SK-N-SH treated with all-trans-retinoic acid at 6 μM for 48 hours (cell line): ENCODE measurements around the gene PHPT1.

ENCODE experiments used
- ATAC-seq: fragments of 200-7000 bp; cut with Tn5 transposase; 3 replicates; pipeline ENCODE4 v1.9.1; 2020; ENCODE audit warnings: mild to moderate bottlenecking, moderate library complexity
- ARNTL ChIP-seq: fragments of 450-650 bp; formaldehyde crosslinking; IDR thresholded peaks from 2 replicates; pipeline ENCODE4 v1.5.0; 2020; ENCODE audit warnings: low read depth, mild to moderate bottlenecking, moderate library complexity, borderline replicate concordance
- BACH2 ChIP-seq: fragments of 250-450 bp; sonication (Bioruptor Pico); IDR thresholded peaks from 2 replicates; pipeline ENCODE4 v1.9.0; 2021; ENCODE audit warnings: mild to moderate bottlenecking, borderline replicate concordance
- CSDC2 ChIP-seq: fragments of 250-450 bp; sonication (Bioruptor Pico); IDR thresholded peaks from 2 replicates; pipeline ENCODE4 v1.5.0; 2020; ENCODE audit warnings: mild to moderate bottlenecking, moderate library complexity
- CSRNP3 ChIP-seq: fragments of 250-450 bp; sonication (Bioruptor Pico); IDR thresholded peaks from 2 replicates; pipeline ENCODE4 v1.5.1; 2021; ENCODE audit warnings: mild to moderate bottlenecking, moderate library complexity
- ESRRG ChIP-seq: fragments of 250-450 bp; sonication (Bioruptor Pico); IDR thresholded peaks from 2 replicates; pipeline ENCODE4 v1.6.1; 2021; ENCODE audit warnings: mild to moderate bottlenecking
- GLIS3 ChIP-seq: fragments of 250-450 bp; sonication (Bioruptor Pico); IDR thresholded peaks from 2 replicates; pipeline ENCODE4 v1.5.0; 2020; ENCODE audit warnings: mild to moderate bottlenecking, moderate library complexity
- ISL1 ChIP-seq: fragments of 250-450 bp; sonication (Bioruptor Pico); IDR thresholded peaks from 2 replicates; pipeline ENCODE4 v2.1.2; 2022; ENCODE audit warnings: mild to moderate bottlenecking, moderate library complexity
- OSR1 ChIP-seq: fragments of 250-450 bp; sonication (Bioruptor Pico); IDR thresholded peaks from 2 replicates; pipeline ENCODE4 v1.8.0; 2022; ENCODE audit warnings: moderate library complexity, mild to moderate bottlenecking, inconsistent platforms
- PATZ1 ChIP-seq: fragments of 250-450 bp; sonication (Bioruptor Pico); IDR thresholded peaks from 2 replicates; pipeline ENCODE4 v1.8.0; 2020; ENCODE audit warnings: mild to moderate bottlenecking, moderate library complexity, borderline replicate concordance
- POU6F1 ChIP-seq: fragments of 250-450 bp; sonication (Bioruptor Pico); IDR thresholded peaks from 2 replicates; pipeline ENCODE4 v1.8.0; 2021; ENCODE audit warnings: low read depth, mild to moderate bottlenecking, moderate library complexity, borderline replicate concordance
- PPARA ChIP-seq: fragments of 250-450 bp; sonication (Bioruptor Pico); IDR thresholded peaks from 2 replicates; pipeline ENCODE4 v1.5.0; 2020; ENCODE audit warnings: mild to moderate bottlenecking, borderline replicate concordance
- RARB ChIP-seq: fragments of 250-450 bp; sonication (Bioruptor Pico); IDR thresholded peaks from 2 replicates; pipeline ENCODE4 v1.8.0; 2021; ENCODE audit warnings: mild to moderate bottlenecking, moderate library complexity
- SNAI2 ChIP-seq: fragments of 250-450 bp; sonication (Bioruptor Pico); IDR thresholded peaks from 2 replicates; pipeline ENCODE4 v1.5.0; 2020; ENCODE audit warnings: mild to moderate bottlenecking, moderate library complexity
- TCF4 ChIP-seq: fragments of 250-450 bp; sonication (Bioruptor Pico); IDR thresholded peaks from 2 replicates; pipeline ENCODE4 v1.8.0; 2021; ENCODE audit warnings: mild to moderate bottlenecking, moderate library complexity, borderline replicate concordance
- TOX ChIP-seq: fragments of 250-450 bp; sonication (Bioruptor Pico); IDR thresholded peaks from 2 replicates; pipeline ENCODE4 v1.8.0; 2021; ENCODE audit warnings: mild to moderate bottlenecking, moderate library complexity, borderline replicate concordance
- TSHZ2 ChIP-seq: fragments of 250-450 bp; sonication (Bioruptor Pico); IDR thresholded peaks from 2 replicates; pipeline ENCODE4 v1.5.0; 2020; ENCODE audit warnings: mild to moderate bottlenecking, moderate library complexity
- ZC3H10 ChIP-seq: fragments of 250-450 bp; sonication (Bioruptor Pico); IDR thresholded peaks from 2 replicates; pipeline ENCODE4 v1.5.1; 2021; ENCODE audit warnings: mild to moderate bottlenecking, moderate library complexity
- ZFP3 ChIP-seq: fragments of 250-450 bp; sonication (Bioruptor Pico); IDR thresholded peaks from 2 replicates; pipeline ENCODE4 v1.5.0; 2020; ENCODE audit warnings: mild to moderate bottlenecking, moderate library complexity
- ZFP30 ChIP-seq: fragments of 450-650 bp; formaldehyde crosslinking; IDR thresholded peaks from 2 replicates; pipeline ENCODE4 v1.5.0; 2022; ENCODE audit warnings: mild to moderate bottlenecking, moderate library complexity
- ZNF565 ChIP-seq: fragments of 450-650 bp; formaldehyde crosslinking; conservative IDR thresholded peaks from 2 replicates; pipeline ENCODE4 v1.5.0; 2020; ENCODE audit warnings: low read depth, mild to moderate bottlenecking, moderate library complexity
- ZNF70 ChIP-seq: fragments of 450-650 bp; formaldehyde crosslinking; IDR thresholded peaks from 2 replicates; pipeline ENCODE4 v1.5.0; 2020; ENCODE audit warnings: mild to moderate bottlenecking, moderate library complexity

Gene PHPT1

GRCh38 chr9:136829412-136829811 lies 19.8 kb upstream of the PHPT1 start:
- no peak for ATAC-seq
- TF ChIP-seq CSRNP3 = no peak
- no peak for TF ChIP-seq PPARA (CRISPR knock-in tag)
- no peak for TF ChIP-seq ARNTL (CRISPR knock-in tag)
- TF ChIP-seq RARB (CRISPR knock-in tag) = no peak
- no peak for TF ChIP-seq ZFP3 (CRISPR knock-in tag)
- no peak for TF ChIP-seq CSDC2 (CRISPR knock-in tag)
- TF ChIP-seq BACH2 = no peak
- no peak for TF ChIP-seq TCF4 (CRISPR knock-in tag)
- no peak for TF ChIP-seq POU6F1 (CRISPR knock-in tag)
- no peak for TF ChIP-seq TOX (CRISPR knock-in tag)
- TF ChIP-seq ESRRG (CRISPR knock-in tag) = no peak
- TF ChIP-seq ZNF565 (CRISPR knock-in tag) = no peak
- TF ChIP-seq ZC3H10 (CRISPR knock-in tag) = no peak
- TF ChIP-seq ZFP30 = no peak
- TF ChIP-seq SNAI2 (CRISPR knock-in tag) = no peak
- no peak for TF ChIP-seq OSR1
- TF ChIP-seq TSHZ2 (CRISPR knock-in tag) = no peak
- no peak for TF ChIP-seq PATZ1 (CRISPR knock-in tag)
- TF ChIP-seq GLIS3 (CRISPR knock-in tag) = no peak
- TF ChIP-seq, all 23 proteins: peak for 0

- ATAC-seq = no peak
- TF ChIP-seq ZNF70 (CRISPR knock-in tag) (no peak), POU6F1 (CRISPR knock-in tag) (no peak), ZNF565 (CRISPR knock-in tag) (no peak), OSR1 (no peak), CSRNP3 (no peak), ZFP30 (no peak), ZFP3 (CRISPR knock-in tag) (no peak), TOX (CRISPR knock-in tag) (no peak), RARB (CRISPR knock-in tag) (no peak), GLIS3 (CRISPR knock-in tag) (no peak), SNAI2 (CRISPR knock-in tag) (no peak), TSHZ2 (CRISPR knock-in tag) (no peak), ISL1 (CRISPR knock-in tag) (no peak), TCF4 (CRISPR knock-in tag) (no peak), BACH2 (no peak), ARNTL (CRISPR knock-in tag) (no peak)
These were observed 19.0 kb upstream of the PHPT1 start for GRCh38 chr9:136829981-136830885.
